Kidney glomerular epithelial cell (primary cell): Measurements from ENCODE around the gene TMEM158.

ENCODE experiments used
- DNase-seq: peaks from one replicate; lab custom pipeline; 2025; lab: John Stamatoyannopoulos, UW

Gene TMEM158

GRCh38 chr3:45226206-45226915 is at the start of gene TMEM158:
TSS of gene TMEM158 (minus strand) at chr3:45226287. CDS start at chr3:45226027, 260 bp downstream.
- DNase-seq, result peak; percentile 20

- DNase-seq, result no peak
Observed at GRCh38 chr3:45275006-45275704, 49.1 kb upstream of the TMEM158 start.

- DNase-seq, result no peak
Observed at GRCh38 chr3:45273681-45274515, 47.8 kb upstream of the TMEM158 start.

GRCh38 chr3:45272828-45273470 is 46.9 kb upstream of the TMEM158 start:
- no peak for DNase-seq

GRCh38 chr3:45272032-45272810 is 46.1 kb upstream of the TMEM158 start:
- no peak for DNase-seq

- DNase-seq, result no peak
Observed at GRCh38 chr3:45269952-45270351, 43.9 kb upstream of the TMEM158 start.

GRCh38 chr3:45267097-45267496 is 41.0 kb upstream of the TMEM158 start:
- DNase-seq, result no peak

GRCh38 chr3:45261333-45262110 is 35.4 kb upstream of the TMEM158 start:
- DNase-seq, result no peak

GRCh38 chr3:45259133-45259532 is 33.0 kb upstream of the TMEM158 start:
- no peak for DNase-seq

GRCh38 chr3:45258317-45258716 is 32.2 kb upstream of the TMEM158 start:
- no peak for DNase-seq

- no peak for DNase-seq
Observed at GRCh38 chr3:45253316-45253715, 27.2 kb upstream of the TMEM158 start.

- no peak for DNase-seq
Observed at GRCh38 chr3:45252826-45253225, 26.7 kb upstream of the TMEM158 start.

- DNase-seq, result no peak
Observed at GRCh38 chr3:45249391-45249790, 23.3 kb upstream of the TMEM158 start.

GRCh38 chr3:45246241-45246640 is 20.2 kb upstream of the TMEM158 start:
- DNase-seq, result no peak

- no peak for DNase-seq
Observed at GRCh38 chr3:45244356-45244755, 18.3 kb upstream of the TMEM158 start.

- DNase-seq, result no peak
Observed at GRCh38 chr3:45241206-45241605, 15.1 kb upstream of the TMEM158 start.

- no peak for DNase-seq
Observed at GRCh38 chr3:45240292-45240691, 14.2 kb upstream of the TMEM158 start.

- DNase-seq, result no peak
Observed at GRCh38 chr3:45239254-45239653, 13.2 kb upstream of the TMEM158 start.

GRCh38 chr3:45236964-45237363 is 10.9 kb upstream of the TMEM158 start:
- DNase-seq, result no peak

- DNase-seq, result no peak
Observed at GRCh38 chr3:45235409-45235808, 9.3 kb upstream of the TMEM158 start.

GRCh38 chr3:45234250-45234649 is 8.2 kb upstream of the TMEM158 start:
- DNase-seq, result no peak
